Activated CD8-positive, alpha-beta T cell treated with anti-CD3 and anti-CD28 coated beads for 36 hours (primary cell): ENCODE data around the gene INSIG1. TPM values are rescaled to one million over a fixed set of nuclear protein-coding genes. Genes with fewer than 3 reads are reported as not detected.

ENCODE experiments used
- ATAC-seq: fragments of 200-7000 bp; cut with Tn5 transposase; one replicate; pipeline ENCODE4 v1.10.0; 2021; ENCODE audit warnings: mild to moderate bottlenecking, moderate library complexity
- CTCF ChIA-PET: fragments of 350-600 bp; sonication (Branson Sonifier 250); formaldehyde crosslinking; loops from one replicate; lab custom pipeline; 2021; ENCODE audit warnings: antibody characterized with exemption; lab: Charles Lee
- POLR2A ChIA-PET: fragments of 350-600 bp; sonication (Branson Sonifier 250); formaldehyde crosslinking; loops from one replicate; lab custom pipeline; 2021; ENCODE audit warnings: antibody characterized with exemption; lab: Charles Lee
- DNase-seq: peaks from one replicate; pipeline ENCODE4 v3.0.0-alpha.2; 2020
- H3K27ac Mint-ChIP-seq: one replicate; pipeline ENCODE4 v1.8.0; 2021; ENCODE audit warnings: mild to moderate bottlenecking, mixed read lengths
- H3K27me3 Mint-ChIP-seq: one replicate; pipeline ENCODE4 v1.8.0; 2021; ENCODE audit warnings: mixed read lengths
- H3K36me3 Mint-ChIP-seq: one replicate; pipeline ENCODE4 v1.8.0; 2021; ENCODE audit warnings: low read depth, mixed read lengths
- H3K4me1 Mint-ChIP-seq: one replicate; pipeline ENCODE4 v1.8.0; 2021; ENCODE audit warnings: low read depth, mixed read lengths
- H3K4me3 Mint-ChIP-seq: one replicate; pipeline ENCODE4 v1.8.0; 2021; ENCODE audit warnings: mild to moderate bottlenecking, moderate library complexity, mixed read lengths
- H3K9me3 Mint-ChIP-seq: one replicate; pipeline ENCODE4 v1.8.0; 2021; ENCODE audit warnings: mixed read lengths
- intact Hi-C: fragments of 100-400 bp; cut with micrococcal nuclease; formaldehyde crosslinking; loops from one replicate; pipeline ENCODE4 v1.10.0; 2022
- total RNA-seq, 2 experiments: library from RNA; stranded (reverse); gene quantifications; one replicate each; pipeline ENCODE4 v1.2.3, GENCODE V29; 2021
- TF ChIP-seq, protein P1 (sequence below): fragments of 200-600 bp; IDR thresholded peaks from one replicate; pipeline ENCODE4 v1.8.0; 2022; ENCODE audit warnings: antibody characterized with exemption, mild to moderate bottlenecking

INSIG1 gene
- total RNA-seq, 2 experiments from 2014 or later = 92.2 to 98.0 TPM

DNA sequence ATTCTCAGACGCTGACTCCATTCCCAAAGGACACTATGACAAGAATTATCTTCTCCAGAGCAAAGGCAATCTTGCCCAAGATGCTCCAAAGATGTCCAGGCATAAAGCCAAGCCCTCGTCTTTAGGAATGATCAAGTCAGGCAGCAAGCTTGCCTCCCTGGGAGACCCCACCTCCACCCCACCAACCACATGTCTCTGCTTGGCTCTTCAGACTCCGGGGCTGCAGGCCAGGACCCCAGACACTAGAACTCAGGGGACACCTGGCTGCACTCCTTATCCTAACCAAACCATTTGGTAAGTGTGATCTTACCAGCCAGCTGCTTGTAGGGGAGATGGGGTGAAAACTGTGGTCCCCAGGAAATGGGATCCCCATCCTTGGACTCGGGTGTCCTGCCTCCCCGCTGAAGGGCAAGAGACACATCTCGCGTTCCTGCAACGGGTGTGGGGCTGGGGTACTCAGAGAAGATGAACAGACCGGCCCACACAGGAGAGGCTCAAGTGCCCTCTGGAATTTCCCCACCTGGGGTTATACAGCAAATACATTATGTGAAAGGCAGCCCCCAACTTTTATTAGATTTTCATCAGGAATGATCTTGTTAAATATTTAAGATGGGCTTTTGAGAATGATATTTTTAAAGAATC, 55.7 kb downstream of the INSIG1 start:
- no peak overlapping the region for H3K27ac Mint-ChIP-seq
- H3K4me3 Mint-ChIP-seq = no peak overlapping the region
- POLR2A ChIA-PET = no interaction called here
- peaks cover 13% of the 10 kb centered on the region for H3K27me3 Mint-ChIP-seq
- intact Hi-C loops = no loop called here
- TF ChIP-seq, protein P1, sequence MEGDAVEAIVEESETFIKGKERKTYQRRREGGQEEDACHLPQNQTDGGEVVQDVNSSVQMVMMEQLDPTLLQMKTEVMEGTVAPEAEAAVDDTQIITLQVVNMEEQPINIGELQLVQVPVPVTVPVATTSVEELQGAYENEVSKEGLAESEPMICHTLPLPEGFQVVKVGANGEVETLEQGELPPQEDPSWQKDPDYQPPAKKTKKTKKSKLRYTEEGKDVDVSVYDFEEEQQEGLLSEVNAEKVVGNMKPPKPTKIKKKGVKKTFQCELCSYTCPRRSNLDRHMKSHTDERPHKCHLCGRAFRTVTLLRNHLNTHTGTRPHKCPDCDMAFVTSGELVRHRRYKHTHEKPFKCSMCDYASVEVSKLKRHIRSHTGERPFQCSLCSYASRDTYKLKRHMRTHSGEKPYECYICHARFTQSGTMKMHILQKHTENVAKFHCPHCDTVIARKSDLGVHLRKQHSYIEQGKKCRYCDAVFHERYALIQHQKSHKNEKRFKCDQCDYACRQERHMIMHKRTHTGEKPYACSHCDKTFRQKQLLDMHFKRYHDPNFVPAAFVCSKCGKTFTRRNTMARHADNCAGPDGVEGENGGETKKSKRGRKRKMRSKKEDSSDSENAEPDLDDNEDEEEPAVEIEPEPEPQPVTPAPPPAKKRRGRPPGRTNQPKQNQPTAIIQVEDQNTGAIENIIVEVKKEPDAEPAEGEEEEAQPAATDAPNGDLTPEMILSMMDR = no peak
- ATAC-seq (no peak), DNase-seq (no peak)
- H3K4me1 Mint-ChIP-seq = no peaks in the 10 kb centered on the region
- no peaks in the 10 kb centered on the region for H3K9me3 Mint-ChIP-seq
- H3K36me3 Mint-ChIP-seq = no peaks in the 10 kb centered on the region
- CTCF ChIA-PET = no interaction called here

DNA sequence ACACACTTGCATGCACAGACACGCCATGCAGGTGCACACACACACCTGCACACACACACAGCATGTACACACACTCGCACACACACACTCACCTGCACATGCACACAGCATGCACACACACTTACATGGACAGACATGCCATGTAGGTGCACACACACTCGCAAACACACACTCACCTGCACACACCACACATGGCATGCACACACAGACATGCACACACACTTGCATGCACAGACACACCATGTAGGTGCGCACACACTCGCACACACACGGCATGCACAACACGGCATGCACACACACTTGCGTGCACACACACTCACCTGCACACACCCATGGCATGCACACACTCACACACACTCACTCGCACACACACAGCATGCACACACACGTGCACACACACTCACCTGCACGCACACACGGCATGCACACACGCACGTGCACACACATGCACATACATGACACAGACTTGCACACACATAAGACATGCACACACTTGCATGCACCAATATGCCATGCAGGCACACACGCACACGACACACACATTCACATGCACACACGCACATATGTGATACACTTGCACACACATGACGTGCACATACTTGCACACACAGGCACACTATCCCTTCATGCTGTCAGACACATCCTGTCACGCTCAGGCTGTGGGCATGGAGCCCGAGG, 56.8 kb downstream of the INSIG1 start:
- ATAC-seq (no peak), DNase-seq (no peak)
- intact Hi-C loops = no loop called here
- no peaks in the 10 kb centered on the region for H3K36me3 Mint-ChIP-seq
- ChIA-PET POLR2A (no interaction called here), CTCF (no interaction called here)
- no peak overlapping the region for H3K4me3 Mint-ChIP-seq
- H3K27me3 Mint-ChIP-seq = peaks cover 15% of the 10 kb centered on the region
- no peaks in the 10 kb centered on the region for H3K9me3 Mint-ChIP-seq
- no peaks in the 10 kb centered on the region for H3K4me1 Mint-ChIP-seq
- no peak overlapping the region for H3K27ac Mint-ChIP-seq
- TF ChIP-seq, protein P1 = no peak

DNA sequence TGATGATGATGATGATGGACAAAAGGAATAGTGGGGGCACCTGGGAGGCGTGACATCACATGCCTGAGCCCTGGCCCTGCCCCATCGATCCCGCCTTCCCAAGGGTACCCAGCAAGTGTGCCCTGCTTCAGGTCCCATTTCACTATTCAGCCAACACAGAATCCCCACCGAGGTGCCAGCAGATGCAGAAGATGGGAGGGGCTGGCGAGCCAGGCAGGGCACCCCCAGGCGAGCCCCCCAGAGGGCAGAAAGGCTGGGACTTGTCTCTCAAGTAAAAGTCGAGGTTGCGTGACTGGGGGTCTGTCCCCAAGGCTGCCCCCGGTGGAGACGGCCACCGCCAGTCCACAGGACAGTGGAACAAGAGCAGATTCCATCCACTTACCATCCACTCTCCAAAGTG, 57.5 kb downstream of the INSIG1 start:
- no peak overlapping the region for H3K4me3 Mint-ChIP-seq

DNA sequence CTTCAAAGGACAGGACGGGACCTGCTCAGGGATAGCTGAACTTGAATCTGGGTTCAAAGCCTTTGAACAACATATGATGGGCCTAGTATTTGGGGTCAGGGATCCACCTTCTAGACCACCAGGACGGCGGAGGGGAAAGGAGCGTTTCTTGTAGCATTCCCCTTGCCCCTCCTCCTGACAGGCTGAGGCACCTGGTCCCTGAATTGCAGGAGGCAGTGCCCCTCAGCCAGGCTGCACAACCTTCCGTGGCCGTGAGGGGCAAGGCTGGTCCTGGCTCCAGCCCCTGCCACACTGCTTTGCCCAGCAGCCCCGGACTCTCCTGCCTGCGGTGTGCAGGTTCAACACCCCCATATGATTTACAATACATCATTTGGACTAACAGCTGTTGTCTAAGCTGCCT, 58.1 kb downstream of the INSIG1 start:
- ChIA-PET CTCF (interaction anchor here (1.3 to 1.9 kb wide), 3 partner anchors 11 to 429 kb away, joined by 4 to 7 read pairs (median 6); no protein-coding TSS in a partner anchor), POLR2A (no interaction called here)
- no peak for DNase-seq
- H3K9me3 Mint-ChIP-seq = no peaks in the 10 kb centered on the region
- no peaks in the 10 kb centered on the region for H3K4me1 Mint-ChIP-seq
- intact Hi-C loops = no loop called here
- TF ChIP-seq, protein P1 = no peak
- no peaks in the 10 kb centered on the region for H3K36me3 Mint-ChIP-seq
- H3K4me3 Mint-ChIP-seq = no peak overlapping the region
- ATAC-seq = no peak
- no peak overlapping the region for H3K27ac Mint-ChIP-seq
- peaks cover 24% of the 10 kb centered on the region for H3K27me3 Mint-ChIP-seq

More for the DNA sequence above, 57.5 kb downstream of the INSIG1 start:
- ATAC-seq (no peak), DNase-seq (no peak)
- Mint-ChIP-seq H3K27me3 (peaks cover 19% of the 10 kb centered on the region), H3K4me1 (no peaks in the 10 kb centered on the region), H3K9me3 (no peaks in the 10 kb centered on the region), H3K36me3 (no peaks in the 10 kb centered on the region), H3K27ac (no peak overlapping the region)
- ChIA-PET POLR2A (no interaction called here), CTCF (interaction anchor here (1.3 kb wide), 1 partner anchor 10 kb away, joined by 4 read pairs; no protein-coding TSS in a partner anchor)
- TF ChIP-seq, protein P1 = no peak
- intact Hi-C loops = no loop called here
